DOHH2 (cell line): ENCODE results near the gene CRLF1.

Experiments
- CTCF ChIP-seq: fragments of 200-600 bp; sonication (generic); IDR thresholded peaks from one replicate; pipeline ENCODE4 v1.5.1; 2014; ENCODE audit warnings: antibody characterized with exemption, mild to moderate bottlenecking, low read depth, low read length; ENCODE audit not compliant: poor library complexity, severe bottlenecking
- EZH2phosphoT487 ChIP-seq: fragments of 200-600 bp; sonication (generic); IDR thresholded peaks from 2 replicates; pipeline ENCODE4 v1.6.1; 2017; ENCODE audit warnings: borderline replicate concordance, mild to moderate bottlenecking, antibody characterized with exemption, low read length, moderate library complexity, mixed read lengths

DNA sequence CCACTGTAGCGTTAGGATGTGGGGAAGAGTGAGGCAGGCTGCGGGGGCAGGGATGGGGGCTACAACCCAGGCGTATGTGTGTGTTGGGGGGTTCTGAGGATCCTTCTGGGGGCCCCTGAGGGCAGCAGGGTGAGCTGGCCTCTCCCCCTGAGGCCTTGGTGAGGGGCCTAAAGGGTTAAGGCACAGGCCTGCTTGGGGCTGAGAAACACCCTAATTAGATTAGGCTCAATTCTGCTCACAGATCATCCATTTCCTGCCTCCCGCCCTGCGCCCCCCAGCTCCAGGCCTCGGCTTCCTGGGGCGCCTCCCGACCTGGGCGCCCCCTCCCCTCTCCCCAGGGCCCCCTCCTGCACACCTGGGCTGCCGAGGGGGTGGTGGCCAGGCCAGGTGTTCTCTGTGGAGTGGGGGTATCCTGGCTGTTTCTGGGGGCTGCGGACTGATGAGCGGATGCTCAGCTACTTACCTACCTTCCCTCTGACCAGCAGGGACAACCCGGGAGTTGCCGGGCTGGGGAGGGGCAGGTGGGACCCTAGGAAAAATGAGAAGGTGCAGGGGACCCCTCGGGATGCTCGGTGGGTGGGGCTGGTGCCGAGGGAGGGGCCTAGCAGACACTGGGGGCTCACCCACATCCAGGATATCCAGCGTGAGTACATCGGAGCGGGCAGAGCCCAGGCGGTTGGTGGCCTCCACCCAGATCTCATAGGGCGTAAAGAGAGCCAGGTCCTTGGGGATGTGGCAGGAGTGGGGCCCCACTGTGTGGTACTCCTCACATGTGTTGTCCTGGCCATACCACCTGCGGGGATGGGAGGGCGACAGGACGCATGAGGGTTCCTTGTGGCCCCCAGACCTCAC lies 8.6 kb downstream of the CRLF1 start:
- TF ChIP-seq CTCF: no peak
- TF ChIP-seq EZH2phosphoT487: no peak
